Stimulated activated CD8-positive, alpha-beta memory T cell treated with anti-CD3 and anti-CD28 coated beads, Interleukin-12 subunit alpha, Interleukin-12 subunit beta, amount 100 ng/mL, for 24 hours (primary cell): ENCODE data around the gene CELF3.

ENCODE experiments used
- DNase-seq: peaks from one replicate; pipeline ENCODE4 v3.0.0-alpha.2; 2020; ENCODE audit errors: extremely low read depth

The CELF3 gene

GRCh38 chr1:151720974-151721787 is 4.6 kb upstream of the CELF3 start, which contains the start of gene RIIAD1:
Gene RIIAD1, plus strand, starts transcription at chr1:151721522. Its CDS starts 15 bp downstream, at chr1:151721537.
- no peak for DNase-seq

- DNase-seq: no peak
These were observed 4.0 kb upstream of the CELF3 start for GRCh38 chr1:151720554-151720953.

GRCh38 chr1:151720125-151720524 is 3.5 kb upstream of the CELF3 start:
- DNase-seq: no peak

GRCh38 chr1:151718666-151719065 is 2.1 kb upstream of the CELF3 start:
- DNase-seq: no peak

GRCh38 chr1:151718011-151718431 is 1.4 kb upstream of the CELF3 start:
- no peak for DNase-seq

GRCh38 chr1:151716405-151716762 is 219 bp downstream of the CELF3 start:
- no peak for DNase-seq

- no peak for DNase-seq
These were observed 738 bp downstream of the CELF3 start for GRCh38 chr1:151715726-151716404.

- DNase-seq: no peak
These were observed 1.5 kb downstream of the CELF3 start for GRCh38 chr1:151714820-151715725.

- DNase-seq: no peak
These were observed 2.7 kb downstream of the CELF3 start for GRCh38 chr1:151713874-151714273.

- no peak for DNase-seq
These were observed 3.6 kb downstream of the CELF3 start for GRCh38 chr1:151713044-151713443.

- DNase-seq: no peak
These were observed 4.7 kb downstream of the CELF3 start for GRCh38 chr1:151711951-151712350.

GRCh38 chr1:151711044-151711800 is 5.4 kb downstream of the CELF3 start:
- no peak for DNase-seq

- no peak for DNase-seq
These were observed 6.3 kb downstream of the CELF3 start for GRCh38 chr1:151710187-151710840.

- DNase-seq: no peak
These were observed 7.7 kb downstream of the CELF3 start for GRCh38 chr1:151708891-151709290.

GRCh38 chr1:151707541-151708065 is 9.0 kb downstream of the CELF3 start:
- no peak for DNase-seq

- DNase-seq: no peak
These were observed 9.9 kb downstream of the CELF3 start for GRCh38 chr1:151706464-151707415.

- DNase-seq: no peak
These were observed 10.7 kb downstream of the CELF3 start for GRCh38 chr1:151705753-151706463.

- DNase-seq: no peak
These were observed 11.5 kb downstream of the CELF3 start for GRCh38 chr1:151705146-151705545.

- DNase-seq: no peak
These were observed 12.4 kb downstream of the CELF3 start for GRCh38 chr1:151704246-151704645.
